EL (cell line): Measurements from ENCODE around the gene MLST8.
"Not testable (repeated sequence)": the region's sequence is repeated elsewhere in the genome, so short reads cannot be mapped to it uniquely, and the experiment has no call there.

Experiments
- DNase-seq: peaks from one replicate; pipeline ENCODE4 v3.0.0-alpha.2; 2016

MLST8 gene

GRCh38 chr16:2191446-2191706, 13.9 kb upstream of the MLST8 start:
- DNase-seq: no peak

GRCh38 chr16:2194166-2194834, 11.0 kb upstream of the MLST8 start:
- peak; percentile 57 for DNase-seq

- DNase-seq: peak; percentile 44
Measured at GRCh38 chr16:2194852-2195321, 10.4 kb upstream of the MLST8 start.

DNA sequence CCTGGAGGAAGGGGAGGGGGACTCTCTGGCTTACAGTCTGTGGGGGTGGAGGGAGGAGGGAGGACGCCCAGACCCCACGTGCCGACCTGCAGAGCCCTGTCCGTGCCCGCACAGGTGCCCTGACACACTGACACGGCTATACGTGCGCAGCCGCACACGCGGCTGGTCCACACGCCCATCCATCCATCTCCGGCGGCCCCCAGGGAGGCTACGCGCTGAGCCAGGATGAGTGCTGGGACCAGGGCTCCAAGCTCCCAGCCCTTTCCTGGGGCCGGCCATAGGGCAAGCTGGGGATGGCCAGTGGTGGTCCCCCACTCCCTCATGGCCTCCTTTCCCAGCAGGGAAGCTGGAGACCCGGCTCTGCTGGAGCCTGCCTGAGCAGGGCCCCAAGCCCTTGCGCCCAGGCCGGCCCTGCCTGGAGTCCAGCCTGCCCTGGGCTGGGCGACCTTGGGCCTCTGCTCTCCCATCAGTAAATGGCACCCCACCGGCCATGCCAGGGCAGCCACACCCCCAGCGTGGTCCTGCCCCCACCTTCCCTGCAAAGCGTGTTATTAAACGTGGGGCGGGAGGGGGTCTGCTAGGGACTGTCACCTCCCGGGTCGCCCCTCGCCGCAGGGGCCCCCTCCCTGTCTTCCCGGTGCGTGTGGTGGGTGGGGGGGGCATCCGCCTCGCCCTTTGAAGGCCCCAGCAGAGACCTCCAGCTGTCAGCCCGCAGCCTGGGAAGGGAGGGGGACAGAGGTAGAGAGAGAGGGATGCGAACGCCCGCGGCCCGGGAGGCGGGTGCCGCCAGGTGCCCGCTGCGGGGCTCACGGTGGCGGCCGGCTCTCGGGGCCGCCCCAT, 9.7 kb upstream of the MLST8 start:
- no peak for DNase-seq

DNA sequence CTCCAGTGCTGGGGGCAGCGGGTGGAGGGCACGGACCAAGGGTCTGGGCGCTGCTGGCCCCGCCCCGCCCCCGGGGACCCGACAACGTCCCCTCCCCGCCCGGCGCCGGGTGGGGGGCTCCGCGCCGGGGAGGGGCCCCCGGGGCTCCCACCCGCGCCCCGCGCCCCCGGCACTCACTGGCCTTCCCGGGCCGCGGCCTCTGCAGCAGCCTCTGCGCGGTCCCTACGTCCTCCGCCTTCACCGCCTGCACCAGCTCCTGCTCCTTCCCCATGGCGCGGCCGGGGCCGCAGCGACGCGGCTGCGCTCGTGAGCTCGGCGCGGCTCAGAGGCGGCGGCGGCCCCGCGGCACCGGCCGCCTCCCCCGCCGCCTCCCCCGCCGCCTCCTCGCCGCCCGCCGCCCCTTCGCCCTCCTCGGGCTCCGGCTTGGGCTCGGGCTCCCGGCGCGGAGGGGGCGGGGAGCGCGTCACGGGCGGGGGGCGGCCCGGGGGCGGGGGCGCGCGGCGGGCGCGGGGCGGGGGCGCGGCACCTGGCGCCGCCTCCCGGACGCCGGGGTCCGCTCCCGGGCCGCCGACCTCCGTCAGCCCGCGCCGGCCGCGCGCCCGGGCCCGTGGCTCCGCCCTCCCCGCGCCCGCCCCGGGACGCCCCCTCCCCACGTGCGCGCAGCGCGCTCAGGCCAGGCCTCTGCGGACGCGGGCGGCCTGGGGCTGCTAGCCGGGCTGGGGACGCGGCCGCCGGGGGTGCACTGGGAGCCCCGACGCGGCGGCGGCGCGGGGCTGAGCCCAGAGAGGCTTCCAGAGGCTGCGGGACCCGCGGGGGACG, 8.9 kb upstream of the MLST8 start, which contains the start of gene CASKIN1:
CASKIN1 (minus strand) TSS at position 444 of the 819 bp plus-strand sequence; CDS start at position 271, 173 bp downstream.
- DNase-seq: no peak

GRCh38 chr16:2196981-2197511, 8.2 kb upstream of the MLST8 start:
- DNase-seq: no peak

DNA sequence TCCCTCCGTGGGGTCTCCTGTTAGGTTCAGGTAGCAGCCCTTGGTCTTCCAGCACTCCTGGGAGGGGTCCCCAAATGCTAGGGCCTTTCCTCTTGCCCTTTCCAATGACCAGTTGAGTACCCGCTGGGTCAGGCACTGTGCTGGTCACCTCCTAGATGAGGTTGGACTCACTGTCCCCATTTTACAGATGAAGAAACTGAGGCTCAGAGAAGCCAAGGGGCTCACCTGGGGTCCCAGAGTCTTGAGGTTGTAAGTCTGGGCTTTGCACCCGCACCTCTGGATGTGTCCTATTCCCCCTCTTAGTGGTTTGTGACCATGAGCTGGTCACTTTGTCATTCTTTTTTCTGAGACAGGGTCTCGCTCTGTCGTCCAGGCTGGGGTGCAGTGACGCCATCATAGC, 7.5 kb upstream of the MLST8 start:
- DNase-seq: no peak

DNA sequence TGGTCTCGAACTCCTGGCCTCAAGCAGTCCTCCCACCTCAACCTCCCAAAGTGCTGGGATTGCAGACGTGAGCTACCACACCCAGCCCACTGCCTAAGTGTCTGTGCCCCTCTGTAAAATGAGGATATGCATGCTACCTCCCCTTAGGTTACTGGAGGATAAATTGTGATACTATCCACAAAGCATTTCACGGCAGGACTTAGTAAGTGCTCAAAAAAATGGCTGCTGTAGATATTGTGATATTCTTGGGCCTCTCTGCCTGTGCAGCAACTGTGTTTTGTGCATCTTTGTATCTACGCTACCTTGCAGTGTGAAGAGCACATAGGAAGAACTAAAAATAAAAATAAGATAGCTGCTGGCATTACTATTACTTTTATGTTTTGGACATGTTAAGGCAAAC, 7.0 kb upstream of the MLST8 start:
- DNase-seq: no peak

DNA sequence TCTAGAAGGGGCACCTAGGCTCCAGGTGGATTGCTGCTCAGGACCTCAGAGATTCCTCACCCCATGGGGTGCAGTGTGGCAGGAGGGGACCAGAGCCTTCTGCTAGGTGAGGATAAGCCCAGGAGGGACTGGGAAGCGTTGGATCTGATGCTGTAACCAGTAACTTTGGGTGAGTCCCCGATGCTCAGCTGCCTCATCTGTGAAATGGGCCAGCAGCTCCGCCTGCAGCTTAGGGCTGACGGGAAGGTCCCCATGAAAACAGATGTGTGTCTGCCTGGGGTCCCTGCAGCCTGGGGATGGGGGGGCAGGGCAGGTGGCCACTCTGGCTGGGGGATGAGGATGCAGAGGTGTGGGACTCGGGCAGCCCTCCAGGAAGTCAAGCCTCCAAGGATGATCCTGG, 6.2 kb upstream of the MLST8 start:
- no peak for DNase-seq

DNA sequence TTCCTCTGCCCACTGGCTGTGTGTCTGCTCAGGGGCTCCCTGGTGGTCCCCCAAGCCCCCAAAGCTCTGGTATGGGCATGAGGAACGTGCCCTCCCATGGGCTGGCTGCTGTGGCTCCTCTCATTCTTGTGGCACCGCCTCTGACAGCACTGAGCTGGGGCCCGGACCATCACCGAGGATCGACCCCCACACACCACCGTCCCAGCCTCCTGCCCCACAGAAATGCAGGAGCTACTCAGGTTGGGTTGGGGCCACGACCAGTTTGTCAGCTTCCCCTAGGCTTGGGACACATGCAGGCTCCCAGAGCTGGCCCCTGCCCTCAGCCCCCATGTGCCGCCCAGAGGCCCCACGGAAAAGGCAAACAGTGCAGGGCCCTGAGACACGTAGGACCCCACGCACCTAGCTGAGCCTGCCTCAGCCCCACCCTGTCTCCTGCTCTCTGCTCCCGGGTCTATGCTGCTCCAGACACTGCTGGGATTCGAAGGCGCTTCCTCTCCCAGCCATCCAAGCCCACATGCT, 5.6 kb upstream of the MLST8 start:
- no peak for DNase-seq

GRCh38 chr16:2200313-2200712, 4.9 kb upstream of the MLST8 start:
- DNase-seq: no peak

- not testable (repeated sequence) for DNase-seq
Measured at GRCh38 chr16:2203119-2203688, 2.0 kb upstream of the MLST8 start.

GRCh38 chr16:2204416-2205103, 694 bp upstream of the MLST8 start:
- no peak for DNase-seq

GRCh38 chr16:2205967-2206313, 686 bp downstream of the MLST8 start:
- DNase-seq: no peak

GRCh38 chr16:2206420-2206779, 1.1 kb downstream of the MLST8 start:
- no peak for DNase-seq

DNA sequence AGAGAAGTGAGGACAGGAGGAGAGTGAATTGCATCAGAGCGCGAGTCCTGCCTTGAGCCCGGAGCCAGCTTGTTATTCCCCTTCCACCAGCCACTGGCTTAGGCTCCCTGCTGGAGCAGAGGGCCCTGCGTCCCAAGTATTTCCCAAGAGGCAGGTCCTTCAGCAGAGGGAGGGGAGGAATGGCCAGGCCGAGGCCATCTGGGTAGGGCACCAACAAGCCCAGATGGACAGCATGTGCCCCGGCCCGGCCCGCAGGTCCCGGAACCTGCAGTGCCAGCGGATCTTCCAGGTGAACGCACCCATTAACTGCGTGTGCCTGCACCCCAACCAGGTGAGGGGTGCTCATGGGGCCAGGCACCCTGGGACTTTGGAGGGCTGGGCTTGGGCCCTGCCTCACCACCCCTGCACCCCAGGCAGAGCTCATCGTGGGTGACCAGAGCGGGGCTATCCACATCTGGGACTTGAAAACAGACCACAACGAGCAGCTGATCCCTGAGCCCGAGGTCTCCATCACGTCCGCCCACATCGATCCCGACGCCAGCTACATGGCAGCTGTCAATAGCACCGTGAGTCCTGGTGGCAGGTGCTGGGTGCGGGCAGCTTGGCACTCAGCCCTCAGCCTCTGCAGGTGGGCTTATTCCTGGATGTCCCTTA, 1.7 kb downstream of the MLST8 start:
- no peak for DNase-seq

- DNase-seq: no peak
Measured at GRCh38 chr16:2207872-2208271, 2.6 kb downstream of the MLST8 start.

DNA sequence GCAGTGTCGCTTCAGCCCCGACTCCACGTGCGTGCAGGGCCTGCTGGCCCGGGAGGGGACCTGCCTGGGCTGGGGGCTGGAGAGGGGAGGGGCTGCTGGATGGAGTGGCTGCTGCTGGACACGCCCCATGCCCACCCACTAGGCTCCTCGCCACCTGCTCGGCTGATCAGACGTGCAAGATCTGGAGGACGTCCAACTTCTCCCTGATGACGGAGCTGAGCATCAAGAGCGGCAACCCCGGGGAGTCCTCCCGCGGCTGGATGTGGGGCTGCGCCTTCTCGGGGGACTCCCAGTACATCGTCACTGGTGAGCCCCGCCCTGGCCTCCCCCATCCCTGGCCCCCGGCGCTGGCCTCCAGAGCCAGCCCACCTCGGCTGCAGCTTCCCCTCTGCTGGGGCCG, 3.1 kb downstream of the MLST8 start:
- no peak for DNase-seq

GRCh38 chr16:2208772-2209171, 3.5 kb downstream of the MLST8 start:
- no peak for DNase-seq

DNA sequence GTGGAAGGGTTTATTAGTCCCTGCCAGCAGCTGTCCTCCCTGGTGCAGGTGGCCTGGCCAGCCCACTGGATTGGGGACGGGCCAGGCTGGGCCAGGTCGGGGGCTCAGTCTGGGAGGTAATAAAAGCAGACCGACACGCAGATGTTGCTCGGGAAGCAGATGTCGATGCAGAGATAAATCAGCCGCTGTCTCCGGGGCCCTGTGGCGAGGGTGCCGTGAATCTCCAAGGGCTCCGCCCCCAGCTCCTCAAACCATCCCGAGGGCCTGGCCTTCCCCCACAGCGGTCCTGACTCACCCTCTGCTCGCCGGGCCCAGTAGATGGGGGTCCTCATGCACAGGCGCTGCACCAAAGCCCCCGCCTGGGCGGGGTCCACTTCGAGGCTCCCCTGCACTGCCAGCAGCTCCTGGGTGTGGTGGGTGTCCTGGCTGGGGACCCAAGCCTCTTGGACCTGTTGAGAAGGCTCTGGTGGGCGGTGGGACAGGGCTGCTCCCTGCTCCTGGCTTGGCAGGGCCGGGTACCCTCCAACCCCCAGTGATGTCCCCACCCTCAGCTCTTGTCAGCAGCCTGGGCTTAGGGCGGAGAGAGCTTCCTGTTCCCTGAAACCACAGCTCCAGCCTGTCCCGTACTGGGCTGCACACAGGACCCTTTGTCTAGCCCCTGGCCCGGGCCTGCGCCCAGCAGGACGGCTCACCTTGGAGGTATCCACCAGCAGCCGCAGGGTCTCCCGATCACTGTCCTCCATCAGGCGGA, 4.2 kb downstream of the MLST8 start:
- DNase-seq: no peak

GRCh38 chr16:2210009-2210332, 4.7 kb downstream of the MLST8 start:
- no peak for DNase-seq
